AML-193 (cell line): ENCODE data around the gene IL7R.
"Not testable (repeated sequence)": the region's sequence is repeated elsewhere in the genome, so short reads cannot be mapped to it uniquely, and the experiment has no call there.

Source experiments
- DNase-seq, 2 experiments: peaks; one replicate each; lab custom pipeline; 2025; lab: John Stamatoyannopoulos, UW

The IL7R gene

DNA sequence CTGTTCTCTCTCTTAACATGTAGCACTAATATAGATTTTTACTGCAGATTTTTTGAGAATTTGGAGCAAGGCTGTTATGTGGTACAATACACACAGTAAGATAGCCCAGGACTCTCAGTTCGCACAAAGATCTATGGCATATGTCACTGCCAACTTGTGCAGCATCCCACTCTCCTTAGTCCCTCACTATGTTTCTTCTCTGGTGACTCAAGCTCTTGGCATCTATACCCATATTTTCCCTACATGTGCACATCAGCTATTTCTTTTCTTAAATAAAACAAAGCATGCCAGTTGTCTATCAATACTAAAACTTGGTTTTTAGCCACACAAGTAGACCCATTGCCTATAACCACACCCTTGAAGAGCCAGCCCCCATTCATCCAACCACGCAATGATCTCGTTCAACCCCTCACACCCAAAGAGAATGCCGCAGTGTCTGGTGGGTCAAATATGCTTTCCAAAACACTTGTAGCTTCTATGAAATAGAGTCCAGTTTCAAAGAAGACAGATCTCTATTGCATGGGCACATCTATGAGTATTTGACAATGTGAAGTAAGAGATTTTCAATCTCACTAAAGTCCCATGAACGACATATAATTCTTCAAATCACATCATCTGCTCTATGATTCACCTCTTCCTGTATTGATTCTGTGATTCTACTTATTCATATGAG is 18.2 kb upstream of the IL7R start:
- no peak for DNase-seq

DNA sequence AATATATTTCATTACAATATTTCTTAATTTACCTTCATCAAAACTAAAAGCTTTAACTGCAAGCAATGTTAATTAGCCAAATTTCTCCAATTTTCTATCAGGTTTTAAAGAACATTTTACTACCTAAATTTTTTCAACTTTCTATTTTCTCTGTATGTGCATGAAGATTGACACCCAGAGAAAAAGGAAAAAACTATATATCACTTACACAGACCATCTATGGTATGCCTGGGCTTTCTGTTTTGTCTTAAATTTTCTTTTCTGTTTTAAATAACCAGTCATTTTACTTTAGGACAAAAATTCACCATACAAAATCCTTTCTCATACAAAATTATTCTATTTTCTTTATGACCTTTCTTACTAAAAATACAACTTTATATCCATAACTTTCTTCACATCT is 13.8 kb upstream of the IL7R start:
- no peak for DNase-seq

DNA sequence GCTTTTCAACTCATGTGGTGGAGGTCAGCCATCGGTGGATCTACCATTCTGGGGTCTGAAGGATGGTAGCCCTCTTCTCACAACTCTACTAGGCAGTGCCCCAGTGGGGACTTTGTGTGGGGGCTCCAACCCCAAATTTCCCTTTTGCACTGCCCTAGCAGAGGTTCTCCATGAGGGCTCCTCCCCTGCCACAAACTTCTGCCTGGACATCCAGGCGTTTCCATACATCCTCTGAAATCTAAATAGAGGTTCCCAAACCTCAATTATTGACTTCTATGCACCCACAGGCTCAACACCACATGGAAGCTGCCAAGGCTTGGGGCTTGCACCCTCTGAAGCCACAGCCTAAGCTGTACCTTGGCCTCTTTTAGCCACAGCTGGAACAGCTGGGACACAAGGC is 11.2 kb upstream of the IL7R start:
- not testable (repeated sequence) for DNase-seq

DNA sequence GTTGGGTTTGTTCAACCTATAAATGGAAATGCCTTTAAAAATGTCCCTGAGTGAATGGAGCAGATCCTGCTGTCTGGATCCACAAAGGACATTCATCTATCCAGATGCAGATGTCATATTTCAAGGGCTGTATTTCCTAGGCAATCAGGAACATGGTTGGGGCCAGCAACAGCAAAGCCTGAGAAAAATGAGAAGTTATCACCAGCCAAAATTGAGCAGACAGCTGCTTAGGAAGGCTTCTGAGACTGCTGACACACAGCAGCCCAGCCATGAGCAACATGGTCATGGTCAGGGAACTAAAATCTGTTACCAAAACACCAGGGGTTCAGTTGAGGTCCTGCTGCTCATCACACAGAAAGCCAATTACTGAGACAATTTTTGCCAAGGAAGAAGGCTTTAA is 9.2 kb upstream of the IL7R start:
- no peak for DNase-seq

DNA sequence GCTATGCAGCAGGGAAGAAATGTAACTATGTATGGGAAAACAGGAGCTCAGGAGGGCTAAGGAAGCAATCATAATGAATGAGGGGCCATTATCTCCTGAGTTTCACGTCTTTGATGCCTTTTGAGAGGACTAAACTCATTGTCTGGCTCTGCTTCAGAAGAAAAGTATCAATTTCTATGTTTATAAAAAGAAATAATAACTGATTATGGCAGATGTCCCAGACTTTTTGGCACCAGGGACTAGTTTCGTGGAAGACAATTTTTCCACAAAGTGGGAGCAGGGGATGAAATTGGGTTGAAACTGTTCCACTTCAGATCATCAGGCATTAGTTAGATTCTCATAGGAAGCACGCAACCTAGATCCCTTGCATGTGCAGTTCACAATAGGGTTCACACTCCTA is 8.7 kb upstream of the IL7R start:
- no peak for DNase-seq

DNA sequence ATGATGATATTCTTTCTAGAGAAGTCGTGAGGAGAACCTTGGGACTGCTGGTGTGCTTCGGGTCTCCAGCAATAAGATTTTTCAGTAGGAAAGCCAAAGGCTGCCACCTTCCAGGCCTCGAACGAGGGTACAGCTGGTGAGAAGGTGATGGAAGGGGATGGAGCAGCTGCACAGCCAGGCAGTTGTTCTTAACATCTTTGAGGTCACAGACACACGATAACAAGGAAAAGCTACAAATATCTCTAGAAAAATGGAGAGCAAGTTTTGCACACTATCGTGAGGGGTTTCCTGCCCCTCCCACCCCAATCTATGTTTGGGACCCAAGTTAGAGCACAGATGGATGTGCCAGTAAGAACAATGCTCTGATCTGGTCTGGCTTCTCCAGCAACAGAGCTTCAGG is 6.8 kb upstream of the IL7R start:
- no peak for DNase-seq

DNA sequence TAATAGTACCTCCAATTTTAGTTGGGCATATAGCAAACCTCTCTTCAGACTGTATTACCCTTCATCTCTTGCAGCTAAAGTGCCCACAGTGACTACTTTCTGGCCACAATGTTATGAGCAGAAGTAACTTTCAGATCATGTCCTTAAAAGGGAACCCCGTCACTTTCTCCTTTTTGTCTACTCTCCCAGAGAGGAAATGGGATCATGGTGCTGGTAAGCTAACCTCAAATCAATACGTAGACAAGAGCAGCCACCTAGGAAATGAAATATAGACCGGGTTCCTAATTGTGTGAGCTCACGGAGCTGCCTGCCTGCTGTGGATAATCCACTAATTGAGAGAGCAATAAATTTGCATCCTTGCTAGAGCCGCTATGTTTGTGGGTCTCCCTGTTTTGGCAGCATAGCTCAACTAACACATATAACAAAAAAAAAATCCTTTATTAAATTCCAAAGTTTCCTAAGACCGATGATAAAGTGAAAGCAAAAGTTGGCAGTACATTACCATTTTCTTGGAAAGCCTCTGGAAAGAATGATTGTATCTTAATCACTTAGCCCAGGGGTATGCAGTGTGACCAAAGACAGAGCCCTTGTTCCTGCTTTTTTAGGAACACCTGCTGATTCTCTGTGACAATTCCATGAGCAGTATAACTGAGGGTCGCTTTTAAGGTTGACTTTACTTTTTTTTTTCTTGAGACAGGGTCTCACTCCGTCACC is 5.6 kb upstream of the IL7R start:
- no peak for DNase-seq

DNA sequence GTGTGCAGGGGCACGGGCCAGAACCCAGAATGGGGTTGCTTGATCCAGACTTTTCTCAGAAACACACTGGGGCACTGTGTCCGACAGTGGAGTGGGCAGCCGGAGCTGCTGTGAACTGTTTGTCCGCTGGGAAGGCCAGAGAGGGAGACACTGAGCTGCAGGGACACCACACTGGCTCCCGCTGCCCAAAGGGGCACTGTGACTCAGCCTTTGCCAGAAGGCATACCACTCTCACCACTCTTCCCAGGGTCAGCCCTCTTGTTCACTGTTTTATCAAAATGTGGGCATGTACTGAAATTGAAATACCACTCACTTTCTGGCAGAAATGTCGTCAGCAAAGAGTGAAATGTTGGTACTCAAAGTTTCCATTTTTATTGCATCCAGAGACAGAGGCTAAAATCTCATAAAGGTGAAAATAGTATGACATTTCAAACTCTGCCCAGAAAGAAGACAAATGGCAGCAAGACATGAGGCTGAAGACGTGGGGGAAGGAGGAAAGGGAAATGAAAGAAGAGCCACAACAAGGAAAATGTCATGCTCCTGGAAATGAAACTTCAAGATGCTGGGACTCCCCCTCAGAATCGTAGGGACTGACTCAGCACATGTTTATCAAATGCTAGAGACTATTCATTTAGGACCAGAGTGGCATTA is 4.5 kb upstream of the IL7R start:
- DNase-seq = no peak

DNA sequence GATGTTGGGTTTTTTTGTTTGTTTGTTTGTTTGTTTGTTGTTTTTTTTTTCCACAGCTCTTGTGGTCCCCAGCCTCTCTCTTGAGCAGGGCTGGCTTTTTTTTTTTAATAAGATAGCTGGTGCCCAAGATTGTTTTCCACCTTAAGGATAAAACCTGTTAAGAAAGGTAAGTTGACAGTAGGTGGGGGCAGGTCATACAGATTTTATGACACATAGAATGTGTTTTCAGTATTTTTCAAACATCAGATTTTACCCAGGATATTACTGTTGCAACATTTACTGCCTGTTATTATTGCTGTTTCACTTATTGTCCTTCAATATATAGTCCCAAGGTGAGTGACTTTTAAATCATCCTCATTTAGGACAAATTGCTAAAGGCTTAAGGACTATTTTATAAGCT is 3.9 kb upstream of the IL7R start:
- no peak for DNase-seq

DNA sequence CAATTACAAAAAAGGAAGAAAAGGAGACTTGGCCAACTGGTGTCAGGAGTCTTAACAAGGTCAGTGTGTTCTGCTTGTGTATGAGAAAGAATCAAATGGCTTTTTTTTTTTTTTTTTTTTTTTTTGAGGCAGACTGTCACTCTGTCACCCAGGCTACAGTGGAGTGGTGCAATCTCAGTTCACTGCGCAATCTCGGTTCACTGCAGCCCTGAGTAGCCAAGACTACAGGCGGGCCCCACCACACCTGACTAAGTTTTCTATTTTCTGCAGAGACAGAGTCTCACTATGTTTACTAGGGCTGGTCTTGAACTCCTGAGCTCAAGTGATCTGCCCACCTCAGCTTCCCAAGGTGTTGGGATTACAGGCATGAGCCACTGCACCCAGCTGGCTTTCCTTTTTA is 3.1 kb upstream of the IL7R start:
- peak; percentile 34 to 54 for DNase-seq

DNA sequence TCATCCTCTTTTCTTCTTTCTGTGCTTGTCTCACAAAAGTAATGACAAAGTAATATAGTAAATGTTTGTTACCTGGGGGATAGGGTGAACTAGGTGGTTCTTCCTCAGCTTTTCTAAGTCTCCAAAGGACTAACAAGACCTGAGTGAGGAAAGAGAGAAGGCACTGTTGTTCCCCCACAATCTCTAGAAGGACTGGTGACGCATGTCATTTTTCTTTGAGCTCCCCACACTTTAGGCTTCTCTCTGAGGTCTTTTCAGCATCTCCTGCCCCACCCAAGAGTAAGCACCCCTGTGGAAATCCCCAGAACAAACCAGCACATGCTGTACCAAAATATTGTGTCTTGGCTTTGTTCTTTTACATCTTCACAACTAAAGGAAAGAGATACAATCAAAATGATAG is 2.4 kb upstream of the IL7R start:
- DNase-seq = no peak

DNA sequence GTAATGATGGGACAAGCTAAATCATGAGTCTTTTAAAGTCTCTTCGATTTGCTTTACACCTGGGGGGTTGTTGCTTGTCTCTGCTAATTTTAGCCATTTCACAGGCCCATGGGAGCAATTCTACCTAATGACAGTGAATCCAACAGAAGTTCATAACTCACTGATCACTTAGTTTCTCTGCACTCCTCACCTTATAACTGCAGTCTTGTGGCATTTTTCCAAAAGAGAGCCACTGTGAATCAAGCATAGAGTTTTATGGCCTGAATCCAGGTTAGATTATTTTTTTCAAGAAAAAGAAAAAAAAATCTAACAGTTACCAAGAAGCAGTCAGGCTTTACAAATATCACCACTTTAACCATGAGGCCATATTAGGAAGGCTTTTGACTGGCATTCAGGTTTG is 1.5 kb upstream of the IL7R start:
- no peak for DNase-seq

DNA sequence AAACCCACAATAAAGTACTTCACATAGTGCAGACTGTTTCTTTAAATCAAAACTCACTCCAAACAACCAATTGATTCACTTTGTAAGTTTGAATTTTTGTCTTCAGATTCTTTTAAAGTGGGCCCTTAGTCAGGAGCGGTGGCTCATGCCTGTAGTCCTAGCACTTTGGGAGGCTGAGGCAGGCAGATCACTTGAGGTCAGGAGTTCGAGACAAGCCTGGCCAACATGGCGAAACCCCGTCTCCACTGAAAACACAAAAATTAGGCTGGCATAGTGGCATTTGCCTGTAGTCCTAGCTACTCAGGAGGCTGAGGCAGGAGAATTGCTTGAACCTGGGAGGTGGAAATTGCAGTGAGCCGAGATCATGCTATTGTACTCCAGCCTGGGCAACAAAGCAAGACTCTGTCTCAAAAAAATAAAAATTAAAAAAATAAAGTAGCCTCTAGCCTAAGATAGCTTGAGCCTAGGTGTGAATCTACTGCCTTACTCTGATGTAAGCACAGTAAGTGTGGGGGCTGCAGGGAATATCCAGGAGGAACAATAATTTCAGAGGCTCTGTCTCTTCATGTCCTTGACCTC is 416 bp upstream of the IL7R start:
- not testable (repeated sequence) for DNase-seq

DNA sequence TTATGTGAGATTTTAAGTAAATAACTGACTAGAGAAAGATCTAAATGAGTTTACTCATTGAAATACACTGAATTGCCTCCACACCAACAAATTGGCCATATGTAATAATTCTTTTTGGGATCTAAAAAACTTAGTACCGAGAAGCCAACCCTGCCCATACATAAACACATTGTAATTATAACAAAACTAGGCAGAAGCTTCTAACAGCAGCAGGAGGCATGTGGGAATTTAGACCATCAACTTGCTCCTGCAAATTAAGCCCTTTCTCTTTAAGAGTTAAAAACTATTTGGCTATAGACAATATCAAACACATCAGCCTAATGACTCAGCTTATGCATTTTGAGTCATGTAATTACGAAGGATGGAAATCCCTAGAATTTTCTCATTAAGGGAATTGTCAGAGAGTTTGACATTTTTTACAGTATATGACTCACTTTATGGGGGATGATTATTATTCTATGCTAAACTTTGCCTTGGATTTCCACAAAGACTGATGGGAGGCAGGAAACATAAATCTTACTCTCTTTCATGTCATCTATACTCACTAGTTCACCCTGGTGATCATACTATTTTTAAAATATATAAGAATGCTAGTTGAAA is 1.0 kb downstream of the IL7R start:
- no peak for DNase-seq

DNA sequence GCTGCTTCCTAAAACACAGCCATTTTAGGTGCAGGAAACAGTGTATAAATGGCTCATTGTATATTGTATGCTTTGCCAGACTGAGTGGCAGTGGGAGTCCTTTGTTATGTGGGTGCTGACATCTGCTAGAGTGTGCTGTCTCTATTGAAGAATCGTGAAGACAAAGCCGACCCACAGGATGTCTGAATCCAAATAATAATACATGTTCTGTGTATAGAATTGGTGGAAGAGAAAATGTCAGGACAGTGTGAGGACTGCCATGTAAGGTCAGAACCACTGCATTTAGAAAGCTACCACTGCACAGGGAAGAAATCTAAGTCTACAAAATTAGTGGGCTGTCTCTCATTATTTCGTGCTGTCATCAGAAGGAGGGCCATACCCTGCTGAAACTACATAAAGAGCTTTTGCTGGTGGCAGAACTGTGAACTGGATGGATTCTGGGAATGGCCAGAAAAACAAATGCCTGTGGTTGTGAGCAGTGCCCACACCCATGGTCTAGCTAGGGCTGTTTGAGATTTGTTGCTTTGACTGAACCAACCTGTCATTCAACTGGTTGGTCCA is 2.5 kb downstream of the IL7R start:
- no peak for DNase-seq

DNA sequence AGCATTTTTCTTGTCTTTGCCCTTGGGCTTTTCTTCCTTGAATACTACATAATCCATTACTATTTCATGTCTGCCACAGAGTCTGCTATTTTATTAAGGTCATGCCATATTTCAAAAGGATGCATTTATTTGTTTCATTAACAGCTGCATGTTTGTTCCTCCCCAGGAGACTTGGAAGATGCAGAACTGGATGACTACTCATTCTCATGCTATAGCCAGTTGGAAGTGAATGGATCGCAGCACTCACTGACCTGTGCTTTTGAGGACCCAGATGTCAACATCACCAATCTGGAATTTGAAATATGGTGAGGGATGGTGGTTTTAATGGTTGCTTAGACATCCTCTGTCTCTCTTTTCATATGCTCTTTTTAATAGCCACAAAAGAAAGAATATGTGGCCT is 4.0 kb downstream of the IL7R start:
- no peak for DNase-seq

DNA sequence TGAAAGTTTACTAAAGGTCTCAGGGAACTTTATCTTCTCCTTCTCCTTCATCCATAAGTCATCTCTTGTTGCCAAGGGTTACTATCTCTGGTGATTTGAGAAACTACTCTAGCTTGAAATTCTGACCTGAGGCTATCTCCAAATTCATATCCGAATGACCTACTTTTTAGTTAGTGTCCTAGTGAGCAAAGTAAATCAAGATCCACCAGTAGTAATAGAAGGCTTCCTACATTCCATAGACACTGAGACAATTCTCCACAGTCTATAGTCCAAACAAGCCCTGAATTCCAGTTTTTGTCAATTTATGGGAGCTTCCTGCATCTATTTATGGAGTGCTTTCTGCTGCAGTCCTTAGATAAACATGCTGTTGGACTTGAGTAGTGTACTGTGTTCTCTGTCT is 5.0 kb downstream of the IL7R start:
- no peak for DNase-seq

DNA sequence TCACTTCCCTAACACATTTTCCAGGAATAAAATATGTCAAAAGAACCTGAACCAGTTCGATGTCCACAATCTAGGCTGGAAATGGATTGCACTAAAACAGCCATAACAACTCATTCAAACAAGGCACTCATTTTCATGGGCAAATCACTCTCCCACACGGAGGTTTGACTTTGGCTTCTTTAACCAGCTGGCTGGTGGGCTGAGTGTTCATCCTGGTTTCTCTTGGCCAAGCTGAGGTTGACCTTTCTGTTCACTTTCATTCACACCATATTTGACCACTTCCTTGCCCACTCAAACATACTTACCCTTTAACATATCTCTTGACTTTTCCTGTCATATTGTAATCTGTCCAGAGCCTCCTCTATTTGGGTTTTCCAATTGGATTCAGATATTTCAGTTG is 5.4 kb downstream of the IL7R start:
- DNase-seq = no peak

DNA sequence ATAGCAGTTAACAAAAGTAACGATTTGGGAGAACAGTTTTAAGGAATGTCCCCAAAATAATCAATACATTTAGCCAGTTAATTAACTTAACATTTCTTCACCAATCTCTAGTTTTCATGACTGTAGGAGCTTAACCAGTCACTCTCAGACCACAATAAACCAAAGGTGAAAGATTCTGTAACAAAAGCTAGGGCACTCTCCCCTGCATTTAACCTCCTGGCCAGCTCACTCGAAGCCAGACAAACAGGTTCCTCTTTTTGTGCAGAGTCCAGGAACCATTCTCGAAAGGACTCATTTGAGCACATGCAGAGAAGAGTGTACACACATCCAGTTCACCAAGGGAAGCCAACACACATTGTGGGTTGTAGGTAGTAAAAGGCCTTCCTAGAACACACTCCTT is 6.5 kb downstream of the IL7R start:
- peak; percentile 22 to 34 for DNase-seq

DNA sequence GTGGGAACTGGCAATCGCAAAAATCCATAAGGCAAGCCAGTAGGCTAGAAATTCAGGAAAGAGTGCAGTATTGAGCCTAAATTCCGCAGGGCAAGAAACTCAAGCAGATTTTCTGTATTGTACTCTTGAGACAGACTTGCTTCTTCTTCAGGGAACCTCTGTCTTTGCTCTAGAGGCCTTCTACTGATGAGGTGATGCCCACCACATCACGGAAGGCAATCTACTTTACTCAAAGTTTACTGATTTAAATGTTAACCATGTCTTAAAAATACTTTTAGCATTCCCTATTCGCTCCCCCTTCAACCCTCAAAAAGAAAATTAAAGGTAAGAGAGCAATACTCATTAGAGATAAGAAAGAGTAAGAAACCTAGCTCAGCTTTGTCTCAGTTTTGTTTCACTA is 11.3 kb downstream of the IL7R start:
- no peak for DNase-seq

DNA sequence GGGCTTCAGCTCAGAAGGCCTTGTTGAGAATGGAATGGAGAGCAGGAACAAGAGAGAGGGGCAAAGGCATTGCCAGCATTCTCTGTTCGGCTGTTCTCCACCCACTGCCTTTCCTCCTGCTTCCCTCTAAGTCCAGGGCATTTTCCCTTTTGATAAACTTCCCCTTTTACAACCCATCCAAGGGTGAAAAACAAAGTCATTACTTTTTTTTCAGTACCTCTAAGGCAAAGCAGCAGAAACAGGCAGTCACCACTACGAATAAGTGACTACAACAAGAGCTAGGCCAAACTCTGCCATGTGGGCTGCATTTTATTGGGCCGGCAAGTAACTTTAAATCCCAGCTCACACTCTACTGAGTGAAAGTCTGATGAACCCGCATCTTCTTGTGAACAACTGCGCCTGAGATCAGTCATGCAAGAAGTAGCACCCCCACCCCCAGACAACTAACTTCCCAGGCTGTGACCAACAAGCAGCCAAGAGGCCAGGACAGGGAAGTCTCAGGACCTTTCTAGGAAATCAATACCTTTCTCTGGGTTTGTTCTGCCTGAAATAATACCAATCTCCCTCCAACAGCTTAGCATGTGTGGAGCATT is 13.1 kb downstream of the IL7R start:
- no peak for DNase-seq

DNA sequence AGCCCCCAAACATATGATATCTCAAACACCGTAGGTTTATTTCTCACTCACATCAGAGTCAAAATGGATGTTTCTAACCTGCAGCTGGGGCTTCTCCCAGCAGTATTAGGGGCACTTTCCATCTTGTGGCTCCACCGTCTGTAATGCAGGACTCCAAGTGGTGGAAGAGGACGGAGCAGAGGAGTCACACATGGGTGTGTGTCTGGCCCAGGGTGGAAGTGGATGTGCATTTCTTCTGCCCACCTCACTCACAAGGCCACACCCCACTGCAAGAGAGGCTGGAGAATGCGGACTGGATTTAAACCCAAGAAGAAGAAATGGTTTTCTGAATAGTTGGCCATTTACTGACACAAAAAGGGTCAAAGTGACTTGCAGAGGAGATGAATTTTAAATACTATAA is 13.9 kb downstream of the IL7R start:
- no peak for DNase-seq
